Breast epithelium (tissue), 4 donors: Measurements from ENCODE around the gene CASK. TPM values are rescaled to one million over a fixed set of nuclear protein-coding genes. Genes with fewer than 3 reads are reported as not detected.
"Not testable (repeated sequence)": the region's sequence is repeated elsewhere in the genome, so short reads cannot be mapped to it uniquely, and the experiment has no call there.

ENCODE experiments used
- DNase-seq, 2 donors: peaks; one replicate each; pipeline ENCODE4 v3.0.0-alpha.2; 2019; ENCODE audit warnings: low spot score in 2 of 2
- H3K27ac ChIP-seq, 2 donors: fragments of 200-600 bp; sonication (generic) in 1 of 2; one replicate each; pipeline ENCODE4 v1.5.1; 2016 to 2019; ENCODE audit warnings: mild to moderate bottlenecking in 1 of 2
- H3K27me3 ChIP-seq, 2 donors: fragments of 200-600 bp; sonication (generic) in 1 of 2; one replicate each; pipeline versions ENCODE4 v1.5.1 to v1.6.0; 2017 to 2019; ENCODE audit warnings: control low read depth in 1 of 2, mild to moderate bottlenecking in 1 of 2
- H3K36me3 ChIP-seq: fragments of 200-600 bp; one replicate; pipeline ENCODE4 v1.5.1; 2019
- H3K4me1 ChIP-seq, 2 donors: fragments of 200-600 bp; sonication (generic); one replicate each; pipeline ENCODE4 v1.5.1; 2016 to 2019; ENCODE audit warnings: control low read depth in 1 of 2
- H3K4me3 ChIP-seq, 3 donors: fragments of 200-600 bp; sonication (generic); 1 replicate in 2 of 3; 2 replicates in 1 of 3; pipeline ENCODE4 v1.5.1; 2016 to 2019; ENCODE audit warnings: mild to moderate bottlenecking in 3 of 3, moderate library complexity in 2 of 3
- H3K9me3 ChIP-seq, 2 donors: fragments of 200-600 bp; sonication (generic) in 1 of 2; one replicate each; pipeline ENCODE4 v1.5.1; 2016 to 2019; ENCODE audit warnings: control low read depth in 1 of 2
- POLR2A ChIP-seq: fragments of 450-650 bp; IDR thresholded peaks from one replicate; pipeline ENCODE4 v1.6.1; 2016; ENCODE audit warnings: antibody characterized with exemption, mild to moderate bottlenecking, moderate library complexity
- POLR2AphosphoS5 ChIP-seq, 3 donors: sonication (generic); formaldehyde crosslinking; IDR thresholded peaks; one replicate each; pipeline ENCODE4 v1.6.1; 2017; ENCODE audit warnings: antibody characterized with exemption in 3 of 3
- intact Hi-C: fragments of 100-400 bp; cut with DNase I; formaldehyde crosslinking; loops from one replicate; pipeline ENCODE4 v1.15.1; 2023; ENCODE audit warnings: low total_unique reads
- total RNA-seq, 3 donors: library from RNA; depleted of rRNA; stranded (reverse); fragments of >200 nt; gene quantifications; one replicate each; pipeline ENCODE4 v1.1.0, GENCODE V29; 2016
- TF ChIP-seq, protein P1 (sequence below), 3 donors: fragments of 450-650 bp; IDR thresholded peaks; one replicate each; pipeline ENCODE4 v1.5.1; 2016 to 2017; ENCODE audit warnings: antibody characterized with exemption in 3 of 3, mild to moderate bottlenecking in 3 of 3, moderate library complexity in 3 of 3

Gene CASK
- total RNA-seq, 3 donors from 2014 or later, result 34.4 to 103 (median 52.4) TPM

DNA sequence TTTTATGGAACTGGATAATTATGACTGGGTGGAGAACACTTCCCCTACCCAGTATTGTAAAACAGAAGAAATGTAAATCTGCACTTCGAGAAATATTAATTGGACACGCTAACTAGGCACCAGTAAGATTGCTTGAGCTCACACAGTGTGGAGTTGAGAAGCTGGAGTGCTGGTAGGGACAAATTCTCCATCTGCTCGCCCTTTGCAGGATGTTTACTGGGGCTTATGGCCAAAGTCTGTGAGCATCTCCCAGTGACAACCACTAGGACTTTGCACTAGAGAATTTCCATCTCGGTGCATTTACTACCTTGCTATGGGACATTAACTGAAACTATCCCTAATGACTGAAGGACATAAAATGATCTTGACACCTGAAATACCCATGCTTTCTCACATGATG is 268.3 kb downstream of the CASK start:
- no peaks in the 10 kb centered on the region for H3K4me1 ChIP-seq
- intact Hi-C loops, result no loop called here
- no peak overlapping the region for H3K27ac ChIP-seq
- peaks cover 0 to 30% of the 10 kb centered on the region in 2 donors for H3K27me3 ChIP-seq
- no peaks in the 10 kb centered on the region for H3K9me3 ChIP-seq
- H3K36me3 ChIP-seq, result no peaks in the 10 kb centered on the region
- TF ChIP-seq, protein P1, sequence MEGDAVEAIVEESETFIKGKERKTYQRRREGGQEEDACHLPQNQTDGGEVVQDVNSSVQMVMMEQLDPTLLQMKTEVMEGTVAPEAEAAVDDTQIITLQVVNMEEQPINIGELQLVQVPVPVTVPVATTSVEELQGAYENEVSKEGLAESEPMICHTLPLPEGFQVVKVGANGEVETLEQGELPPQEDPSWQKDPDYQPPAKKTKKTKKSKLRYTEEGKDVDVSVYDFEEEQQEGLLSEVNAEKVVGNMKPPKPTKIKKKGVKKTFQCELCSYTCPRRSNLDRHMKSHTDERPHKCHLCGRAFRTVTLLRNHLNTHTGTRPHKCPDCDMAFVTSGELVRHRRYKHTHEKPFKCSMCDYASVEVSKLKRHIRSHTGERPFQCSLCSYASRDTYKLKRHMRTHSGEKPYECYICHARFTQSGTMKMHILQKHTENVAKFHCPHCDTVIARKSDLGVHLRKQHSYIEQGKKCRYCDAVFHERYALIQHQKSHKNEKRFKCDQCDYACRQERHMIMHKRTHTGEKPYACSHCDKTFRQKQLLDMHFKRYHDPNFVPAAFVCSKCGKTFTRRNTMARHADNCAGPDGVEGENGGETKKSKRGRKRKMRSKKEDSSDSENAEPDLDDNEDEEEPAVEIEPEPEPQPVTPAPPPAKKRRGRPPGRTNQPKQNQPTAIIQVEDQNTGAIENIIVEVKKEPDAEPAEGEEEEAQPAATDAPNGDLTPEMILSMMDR (IDR thresholded peaks at IDR 0.05), result no peak
- TF ChIP-seq POLR2A, result no peak
- TF ChIP-seq POLR2AphosphoS5 (IDR thresholded peaks at IDR 0.05), result no peak
- no peak overlapping the region for H3K4me3 ChIP-seq
- no peak for DNase-seq

DNA sequence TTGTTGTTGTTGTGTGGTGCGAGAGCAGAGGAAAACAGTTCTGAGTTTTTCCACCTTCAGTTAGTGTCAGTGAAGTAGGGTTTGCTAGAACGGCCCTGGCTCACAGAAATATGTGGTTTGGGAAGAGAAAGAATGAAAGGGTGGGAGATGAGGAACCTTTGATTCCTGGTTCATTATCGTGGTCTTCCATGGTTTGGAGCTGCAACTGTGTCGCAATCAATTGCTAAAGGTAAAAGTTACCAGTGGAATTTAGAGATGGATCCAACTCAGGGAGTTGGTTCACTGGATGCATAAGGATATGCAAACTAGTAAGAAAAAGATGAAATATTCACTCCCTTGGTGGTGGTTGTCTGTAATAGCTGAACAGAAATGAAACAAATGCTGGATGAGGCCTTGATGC is 270.2 kb downstream of the CASK start:
- no peak overlapping the region for H3K4me3 ChIP-seq
- no peak for DNase-seq
- no peak for TF ChIP-seq POLR2A
- TF ChIP-seq POLR2AphosphoS5 (IDR thresholded peaks at IDR 0.05), result no peak
- TF ChIP-seq, protein P1 (IDR thresholded peaks at IDR 0.05), result no peak
- H3K27me3 ChIP-seq, result peaks cover 0 to 18% of the 10 kb centered on the region in 2 donors
- no peak overlapping the region for H3K27ac ChIP-seq
- intact Hi-C loops, result no loop called here
- H3K9me3 ChIP-seq, result peaks cover 4 to 5% of the 10 kb centered on the region in 2 donors
- no peaks in the 10 kb centered on the region for H3K4me1 ChIP-seq
- no peaks in the 10 kb centered on the region for H3K36me3 ChIP-seq

DNA sequence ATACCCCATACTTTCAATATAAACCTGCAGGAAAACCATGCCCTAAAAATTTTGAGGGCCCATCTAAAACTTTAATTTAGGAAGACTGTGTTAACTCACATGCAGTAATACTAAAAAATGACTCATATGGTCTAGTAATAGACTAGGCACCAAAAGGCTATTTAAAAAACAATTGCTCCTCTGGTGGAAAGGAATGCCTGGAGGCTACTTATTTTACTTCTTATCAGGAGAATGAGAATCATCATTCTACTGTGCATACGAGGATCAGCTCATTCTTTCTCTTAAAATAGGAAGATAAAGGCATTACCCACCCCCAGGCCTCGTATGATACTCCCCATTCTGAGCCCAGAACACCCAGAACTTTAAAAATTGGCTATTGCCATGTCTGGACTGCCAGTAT is 277.2 kb downstream of the CASK start:
- DNase-seq, H3K4me1 ChIP-seq, H3K4me3 ChIP-seq, H3K27ac ChIP-seq, H3K36me3 ChIP-seq, H3K27me3 ChIP-seq: not testable (repeated sequence)
- H3K9me3 ChIP-seq, result peaks cover 6 to 26% of the 10 kb centered on the region in 2 donors
- intact Hi-C loops, result loop anchor here (10.0 kb wide), 1 partner anchor 1809 kb away; no protein-coding TSS in a partner anchor

DNA sequence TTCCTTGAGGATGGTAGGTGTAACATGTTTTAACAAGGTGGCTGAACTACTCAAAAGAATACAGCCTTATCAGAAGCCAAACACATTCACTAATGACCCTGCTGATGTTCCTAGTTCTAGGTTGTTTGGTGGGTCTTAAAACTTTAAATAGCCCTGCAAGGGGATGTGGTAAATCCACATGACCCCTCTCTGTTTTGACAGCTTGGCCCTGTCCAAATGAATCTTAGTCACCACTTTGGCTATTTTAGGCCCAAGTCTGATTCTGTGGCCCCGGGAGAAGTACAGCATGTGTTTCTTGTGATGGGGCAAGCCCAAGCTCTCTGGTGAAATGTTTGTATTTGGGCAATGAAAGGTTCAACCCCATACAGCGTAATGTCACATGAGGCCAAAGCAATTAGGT is 289.1 kb downstream of the CASK start:
- H3K4me1 ChIP-seq, result no peaks in the 10 kb centered on the region
- no peak overlapping the region for H3K27ac ChIP-seq
- peaks cover 0 to 15% of the 10 kb centered on the region in 2 donors for H3K27me3 ChIP-seq
- intact Hi-C loops, result no loop called here
- no peaks in the 10 kb centered on the region for H3K9me3 ChIP-seq
- TF ChIP-seq, protein P1 (IDR thresholded peaks at IDR 0.05), result no peak
- no peak for TF ChIP-seq POLR2A
- no peak for TF ChIP-seq POLR2AphosphoS5 (IDR thresholded peaks at IDR 0.05)
- H3K4me3 ChIP-seq, result no peak overlapping the region
- DNase-seq, result no peak
- H3K36me3 ChIP-seq, result no peaks in the 10 kb centered on the region

DNA sequence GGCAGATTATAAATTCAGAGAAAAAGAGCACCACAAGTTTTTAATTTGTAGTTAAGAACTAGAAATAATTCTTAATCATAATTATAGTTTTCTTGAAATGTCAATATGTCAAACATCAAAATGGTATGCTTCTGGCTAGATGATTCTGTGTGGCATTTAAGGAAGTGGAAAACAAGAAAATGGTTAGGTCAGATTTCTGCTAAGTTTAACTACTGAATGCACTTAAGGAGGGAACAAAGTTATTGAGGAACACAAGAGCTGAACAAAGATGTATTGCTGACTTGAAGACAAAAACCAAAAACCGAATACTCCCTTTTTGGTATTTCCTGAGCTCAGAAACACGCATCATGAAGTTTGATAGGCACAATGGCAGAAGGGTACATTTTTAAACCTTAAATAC is 293.3 kb downstream of the CASK start:
- Histone ChIP-seq H3K36me3 (no peaks in the 10 kb centered on the region), H3K4me3 (no peak overlapping the region), H3K27me3 (peaks cover 0 to 7% of the 10 kb centered on the region in 2 donors), H3K9me3 (no peaks in the 10 kb centered on the region), H3K4me1 (no peaks in the 10 kb centered on the region), H3K27ac (no peak overlapping the region)
- DNase-seq, result no peak
- intact Hi-C loops, result no loop called here
- TF ChIP-seq POLR2AphosphoS5 (IDR thresholded peaks at IDR 0.05) (no peak), POLR2A (no peak)
- TF ChIP-seq, protein P1 (IDR thresholded peaks at IDR 0.05), result no peak

DNA sequence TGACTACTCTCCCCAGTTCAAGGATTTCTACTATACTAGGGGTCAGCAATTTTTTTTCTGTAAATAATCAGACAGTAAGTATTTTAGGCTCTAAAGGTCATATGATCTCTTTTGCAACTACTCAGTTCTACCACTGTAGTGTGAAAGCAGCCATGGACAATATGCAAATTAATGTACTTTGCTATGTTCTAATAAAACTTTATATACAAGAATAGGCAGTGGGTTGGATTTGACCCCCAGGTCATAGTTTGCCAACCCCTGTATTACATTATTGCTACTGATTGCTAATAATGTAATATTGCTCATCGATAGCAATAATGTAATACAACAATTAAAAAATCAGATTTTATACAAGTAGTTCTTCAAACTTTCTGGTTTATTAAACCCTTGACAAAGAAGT is 293.8 kb downstream of the CASK start:
- no peak for DNase-seq
- TF ChIP-seq POLR2A (no peak), POLR2AphosphoS5 (IDR thresholded peaks at IDR 0.05) (no peak)
- TF ChIP-seq, protein P1 (IDR thresholded peaks at IDR 0.05), result no peak
- Histone ChIP-seq H3K27me3 (peaks cover 0 to 7% of the 10 kb centered on the region in 2 donors), H3K4me3 (no peak overlapping the region), H3K9me3 (no peaks in the 10 kb centered on the region), H3K27ac (no peak overlapping the region), H3K36me3 (no peaks in the 10 kb centered on the region), H3K4me1 (no peaks in the 10 kb centered on the region)
- intact Hi-C loops, result no loop called here
